Dedifferentiated amniotic fluid mesenchymal stem cell (primary cell): ENCODE results near the gene CRYGA.

Source experiments
- DNase-seq: peaks from one replicate; pipeline ENCODE4 v3.0.0-alpha.2; 2016; ENCODE audit errors: extremely low spot score

Gene CRYGA

GRCh38 chr2:208163489-208163888 lies at the start of gene CRYGA:
Gene CRYGA, minus strand, starts transcription at chr2:208163589. Its CDS starts 33 bp downstream, at chr2:208163556.
- no peak for DNase-seq

- DNase-seq, result no peak
Observed at GRCh38 chr2:208210688-208211451, 47.5 kb upstream of the CRYGA start.

- no peak for DNase-seq
Observed at GRCh38 chr2:208208335-208209085, 45.1 kb upstream of the CRYGA start.

GRCh38 chr2:208207769-208208168 lies 44.4 kb upstream of the CRYGA start:
- DNase-seq, result no peak

- DNase-seq, result no peak
Observed at GRCh38 chr2:208204166-208204565, 40.8 kb upstream of the CRYGA start.

- no peak for DNase-seq
Observed at GRCh38 chr2:208195531-208195930, 32.1 kb upstream of the CRYGA start.

GRCh38 chr2:208192611-208193236 lies 29.3 kb upstream of the CRYGA start:
- DNase-seq, result no peak

- DNase-seq, result no peak
Observed at GRCh38 chr2:208189810-208190503, 26.6 kb upstream of the CRYGA start, which contains the start of gene C2orf80. Gene C2orf80, minus strand, starts transcription at chr2:208190030. Its CDS starts 3,044 bp downstream, at chr2:208186986.

GRCh38 chr2:208189069-208189809 lies 25.9 kb upstream of the CRYGA start:
- no peak for DNase-seq

- DNase-seq, result no peak
Observed at GRCh38 chr2:208186893-208187292, 23.5 kb upstream of the CRYGA start.

- no peak for DNase-seq
Observed at GRCh38 chr2:208186465-208186864, 23.1 kb upstream of the CRYGA start.

GRCh38 chr2:208183972-208184705 lies 20.8 kb upstream of the CRYGA start:
- DNase-seq, result no peak

GRCh38 chr2:208183526-208183925 lies 20.1 kb upstream of the CRYGA start:
- DNase-seq, result no peak

GRCh38 chr2:208182835-208183234 lies 19.4 kb upstream of the CRYGA start:
- no peak for DNase-seq

- DNase-seq, result no peak
Observed at GRCh38 chr2:208179028-208179609, 15.7 kb upstream of the CRYGA start.

- no peak for DNase-seq
Observed at GRCh38 chr2:208175840-208176153, 12.4 kb upstream of the CRYGA start.

- DNase-seq, result peak; percentile 88
Observed at GRCh38 chr2:208175069-208175839, 11.9 kb upstream of the CRYGA start.

- DNase-seq, result no peak
Observed at GRCh38 chr2:208174144-208174543, 10.8 kb upstream of the CRYGA start.

- no peak for DNase-seq
Observed at GRCh38 chr2:208172125-208172524, 8.7 kb upstream of the CRYGA start.
